HG02973 (cell line): ENCODE results near the gene UBXN6.

Experiments used
- ATAC-seq: cut with Tn5 transposase; IDR thresholded peaks from one replicate; pipeline ENCODE4 v1.9.1; 2021; ENCODE audit warnings: moderate library complexity; ENCODE audit not compliant: unreplicated experiment

The UBXN6 gene

DNA sequence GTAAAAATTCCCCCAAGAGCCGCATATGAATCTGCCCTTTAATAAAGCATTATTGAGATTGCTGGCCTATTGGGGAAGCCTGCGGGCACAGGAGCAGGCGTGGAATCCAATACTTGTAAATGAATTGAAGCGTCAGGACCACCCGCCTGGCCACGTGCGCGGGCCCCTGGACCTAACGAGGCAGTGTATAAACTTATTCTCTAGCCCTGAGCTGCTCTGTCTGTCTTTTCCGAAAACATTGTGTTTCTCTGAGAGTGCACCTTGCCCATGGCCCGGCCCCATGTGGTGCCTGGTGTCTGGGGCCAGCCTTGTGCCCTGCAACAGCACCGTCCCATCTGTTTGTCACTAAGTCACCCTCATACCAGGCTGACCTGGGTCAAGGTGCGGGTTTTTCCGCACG is 14.4 kb downstream of the UBXN6 start:
- ATAC-seq = no peak

DNA sequence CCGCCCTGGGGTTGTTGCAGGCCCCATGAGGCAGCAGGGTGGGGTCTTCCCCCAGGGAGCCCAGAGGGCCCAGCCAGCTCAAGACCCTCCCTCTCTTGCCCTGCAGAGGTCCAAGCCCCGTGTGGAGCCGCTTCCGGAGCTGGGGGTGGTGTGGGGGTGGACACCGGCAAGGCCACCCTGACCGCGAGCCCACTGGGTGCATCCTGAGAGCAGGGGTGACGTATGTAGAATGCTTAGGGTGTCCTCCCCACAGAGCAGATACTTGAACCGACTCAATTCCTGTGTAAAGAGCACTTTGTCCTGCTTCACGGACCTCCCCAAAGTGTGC is 14.8 kb downstream of the UBXN6 start:
- no peak for ATAC-seq

DNA sequence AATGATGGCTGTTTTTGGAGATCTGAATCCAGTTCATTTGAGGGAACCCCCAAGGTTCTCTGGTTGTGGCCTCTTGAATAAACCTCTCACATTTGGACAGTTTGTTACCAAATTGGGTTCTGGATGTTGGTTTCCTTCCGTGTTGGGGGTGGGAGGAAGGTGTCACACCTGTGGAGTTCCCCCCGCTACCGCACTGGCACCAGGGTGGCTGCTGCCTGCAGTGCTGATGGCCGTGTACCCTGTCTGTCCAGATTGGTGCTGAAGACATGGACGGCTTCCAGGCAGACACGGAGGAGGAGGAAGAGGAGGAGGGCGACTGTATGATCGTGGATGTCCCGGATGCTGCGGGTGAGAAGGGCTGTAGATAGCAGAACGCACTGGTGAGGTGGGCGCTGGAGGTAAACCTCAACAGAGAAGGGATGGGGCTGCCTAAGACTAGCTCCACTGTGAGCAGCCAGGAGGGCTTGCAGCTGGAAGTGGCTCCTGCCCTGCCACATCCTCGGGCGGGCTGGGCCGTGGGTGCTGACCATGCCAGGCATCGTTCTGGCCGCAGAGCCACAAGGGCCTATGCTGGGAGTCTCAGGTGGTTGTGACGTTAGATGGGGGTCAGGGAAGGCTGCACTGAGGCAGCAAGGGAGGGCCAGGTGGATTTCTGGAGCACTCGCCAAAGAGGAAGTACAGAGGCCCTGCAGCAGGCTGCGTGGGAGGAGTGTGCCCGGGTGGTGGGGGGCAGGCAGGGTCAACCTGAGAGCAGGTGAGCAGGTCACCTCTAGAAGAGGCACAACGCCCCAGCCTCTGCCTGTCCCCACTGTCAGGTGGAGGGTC is 15.4 kb downstream of the UBXN6 start:
- no peak for ATAC-seq

DNA sequence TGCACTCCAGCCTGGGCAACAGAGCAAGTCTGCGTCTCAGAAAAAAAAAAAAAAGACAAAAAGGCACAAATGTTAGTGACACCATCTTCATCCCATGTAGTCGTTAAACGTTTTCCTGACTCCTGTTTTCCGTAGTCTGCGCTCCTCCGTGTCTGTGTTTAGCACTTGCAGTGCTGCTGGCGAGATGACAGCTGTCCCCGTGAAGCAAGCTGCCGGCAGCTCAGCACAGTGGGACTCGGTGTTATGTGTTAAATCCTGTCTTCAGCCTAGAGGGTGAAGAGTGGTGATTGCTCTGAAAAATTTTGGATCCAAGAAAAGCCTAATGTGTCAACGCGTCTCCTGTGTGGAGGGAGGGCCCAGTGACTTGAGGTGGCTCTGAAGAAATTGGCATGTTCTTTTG is 18.4 kb downstream of the UBXN6 start:
- no peak for ATAC-seq

DNA sequence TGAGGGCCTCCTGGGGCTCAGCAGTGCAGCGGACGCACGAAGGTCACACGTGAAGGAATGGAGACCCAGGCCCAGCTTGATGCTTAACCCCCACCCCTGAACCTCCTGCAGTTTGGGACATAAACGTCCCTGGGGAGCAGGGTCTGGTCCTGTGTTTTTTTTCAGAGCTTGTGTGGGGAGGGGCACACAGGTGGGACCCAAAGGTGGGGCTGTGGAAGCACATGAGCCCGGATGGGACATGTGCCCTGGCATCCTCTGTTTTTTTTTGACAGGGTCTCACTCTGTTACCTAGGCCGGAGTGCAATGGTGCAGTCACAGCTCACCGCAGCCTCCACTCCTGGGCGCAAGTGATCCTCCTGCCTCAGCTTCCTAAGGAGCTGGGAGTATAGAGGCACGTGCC is 20.5 kb downstream of the UBXN6 start:
- ATAC-seq = no peak

DNA sequence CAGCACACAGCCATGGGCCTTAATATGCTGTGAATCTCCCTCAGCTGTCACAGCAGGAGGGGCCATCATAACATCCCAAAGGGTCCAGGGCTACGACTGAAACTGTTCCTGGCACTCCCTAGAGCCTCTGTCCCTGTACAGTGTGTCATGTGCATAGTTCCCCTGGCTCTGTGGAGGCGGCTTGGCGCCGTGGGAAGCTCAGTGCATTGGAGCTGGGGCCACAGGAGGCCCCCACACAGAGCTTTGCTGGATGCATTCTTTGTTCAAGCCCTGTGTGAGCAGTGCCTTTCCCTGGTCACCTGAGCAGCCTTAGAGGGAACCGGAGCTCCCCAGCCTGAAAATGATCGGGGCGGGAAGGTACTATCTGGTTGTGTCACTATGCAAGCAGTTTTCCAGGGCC is 21.4 kb downstream of the UBXN6 start:
- no peak for ATAC-seq

GRCh38 chr19:4434391-4434790 is 23.2 kb downstream of the UBXN6 start:
- no peak for ATAC-seq

- no peak for ATAC-seq
Measured at GRCh38 chr19:4432918-4433506, 24.6 kb downstream of the UBXN6 start.

DNA sequence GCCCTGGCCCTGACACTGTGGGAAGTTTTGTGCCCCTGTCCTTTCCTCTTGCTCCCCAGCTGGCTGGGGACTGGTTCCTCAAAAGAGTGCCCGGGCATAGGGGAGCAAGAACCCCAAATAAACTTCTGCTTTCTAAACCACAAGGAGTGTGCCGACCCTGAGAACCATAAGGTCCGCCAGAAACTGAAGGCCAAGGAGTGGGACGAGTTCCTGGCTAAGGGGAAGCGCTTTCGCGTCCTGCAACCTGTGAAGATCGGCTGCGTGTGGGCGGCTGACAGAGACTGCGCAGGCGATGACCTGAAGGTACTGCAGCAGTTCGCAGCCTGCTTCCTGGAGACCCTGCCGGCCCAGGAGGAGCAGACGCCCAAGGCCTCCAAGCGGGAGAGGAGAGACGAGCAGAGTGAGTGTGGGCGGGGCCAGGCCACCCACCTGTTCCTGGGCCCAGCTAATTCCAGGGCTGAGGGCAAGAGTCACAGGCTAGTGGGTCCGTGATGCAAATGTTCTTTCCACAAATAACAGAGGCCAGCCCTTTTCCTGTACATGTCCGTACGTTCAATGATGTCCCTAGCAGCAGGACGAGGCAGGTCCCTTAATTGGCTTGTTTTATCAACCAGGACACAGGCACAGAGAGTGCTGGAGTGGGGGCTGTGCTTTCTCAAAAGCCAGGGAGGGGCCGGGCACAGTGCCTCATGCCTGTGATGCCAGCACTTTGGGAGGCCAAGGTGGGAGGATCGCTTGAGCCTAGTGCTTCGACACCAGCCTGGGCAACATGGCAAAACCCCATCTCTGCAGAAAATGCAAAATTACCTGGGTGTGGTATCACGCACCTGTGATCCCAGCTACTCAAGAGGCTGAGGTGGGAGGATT is 25.6 kb downstream of the UBXN6 start:
- no peak for ATAC-seq

- ATAC-seq = no peak
Measured at GRCh38 chr19:4431296-4431695, 26.3 kb downstream of the UBXN6 start.

DNA sequence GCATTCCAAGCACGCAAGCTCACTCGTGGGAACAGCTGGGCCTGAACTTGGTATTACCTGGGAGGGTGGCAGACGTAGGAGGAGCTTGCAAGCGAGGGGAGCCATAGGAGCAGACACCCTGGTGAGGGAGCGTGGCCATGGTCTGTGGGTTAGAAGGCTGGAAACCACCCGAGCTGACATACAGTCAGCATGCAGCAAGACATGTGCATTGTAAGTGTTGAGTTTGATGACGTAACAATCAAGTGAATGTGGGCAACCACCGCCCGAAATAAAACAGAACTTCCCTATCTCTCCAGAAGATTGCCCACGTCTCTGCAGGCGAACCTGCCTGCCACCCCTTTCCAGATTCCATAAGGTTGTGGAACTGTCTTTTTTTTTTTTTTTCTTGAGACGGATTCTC is 26.8 kb downstream of the UBXN6 start:
- ATAC-seq = no peak

DNA sequence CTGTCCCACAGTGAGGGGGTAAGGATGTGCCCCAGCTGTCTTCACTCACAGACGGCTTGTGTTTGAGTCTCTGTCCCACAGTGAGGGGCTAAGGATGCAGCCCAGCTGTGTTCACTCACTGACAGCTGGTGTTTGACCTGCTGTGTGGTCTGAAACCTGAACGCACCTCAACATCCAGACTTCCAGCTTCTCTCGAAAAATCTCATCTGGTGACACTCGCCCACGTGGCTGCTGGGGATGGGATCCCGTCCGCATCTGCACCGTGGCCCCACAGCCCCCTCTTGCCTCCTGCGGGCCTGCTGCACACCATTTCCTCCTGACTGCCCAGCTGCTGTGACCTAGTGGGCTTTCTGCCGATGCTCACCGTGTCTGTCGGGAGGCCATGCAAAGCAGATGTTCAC is 27.8 kb downstream of the UBXN6 start:
- ATAC-seq = no peak

DNA sequence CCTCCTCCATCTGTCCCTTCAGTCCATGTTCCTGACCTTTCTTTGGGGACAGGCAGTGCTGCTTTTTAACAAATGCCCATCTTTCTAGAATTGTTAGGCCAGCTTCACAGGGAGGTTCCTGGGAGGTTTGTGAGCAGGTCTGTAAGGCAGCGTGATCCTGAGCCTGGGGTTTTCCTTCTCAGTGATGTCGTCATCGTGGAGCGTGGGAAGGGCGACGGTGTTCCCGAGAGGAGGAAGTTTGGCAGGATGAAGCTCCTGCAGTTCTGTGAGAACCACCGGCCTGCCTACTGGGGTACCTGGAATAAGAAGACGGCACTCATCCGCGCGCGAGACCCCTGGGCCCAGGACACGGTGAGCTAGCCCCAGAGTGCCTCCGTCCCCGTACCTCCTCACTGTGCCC is 28.3 kb downstream of the UBXN6 start:
- no peak for ATAC-seq

DNA sequence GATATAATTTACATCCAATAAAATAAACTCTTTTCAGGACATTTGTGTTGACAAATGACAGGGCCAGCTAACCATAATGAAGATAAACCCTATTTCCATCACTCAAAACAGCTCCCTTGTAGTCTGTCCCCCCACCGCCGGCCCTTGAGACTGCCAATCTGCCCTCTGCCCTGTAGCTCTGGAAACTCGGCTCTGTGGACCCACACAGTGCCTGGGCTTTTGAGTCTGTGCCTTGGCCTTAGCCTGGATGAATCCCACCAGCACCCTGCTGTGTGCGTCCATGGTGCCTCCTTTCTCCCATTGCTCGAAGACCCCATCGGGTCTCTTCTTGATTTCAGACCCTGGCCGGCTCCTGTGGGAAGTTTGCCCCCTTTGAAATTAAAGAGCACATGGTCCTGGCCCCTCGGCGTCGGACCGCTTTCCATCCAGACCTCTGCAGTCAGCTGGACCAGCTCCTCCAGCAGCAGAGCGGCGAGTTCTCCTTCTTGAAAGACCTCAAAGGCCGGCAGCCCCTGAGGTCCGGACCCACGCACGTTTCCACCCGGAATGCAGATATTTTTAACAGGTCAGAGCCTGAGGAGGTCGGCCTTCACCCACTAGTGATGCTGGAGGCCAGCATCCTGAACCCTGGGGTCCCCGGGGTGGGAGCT is 29.1 kb downstream of the UBXN6 start:
- ATAC-seq = no peak

- ATAC-seq = no peak
Measured at GRCh38 chr19:4425537-4425936, 32.1 kb downstream of the UBXN6 start.

GRCh38 chr19:4423416-4424126 is 34.0 kb downstream of the UBXN6 start:
- no peak for ATAC-seq

GRCh38 chr19:4416268-4416667 is 41.3 kb downstream of the UBXN6 start:
- no peak for ATAC-seq

- no peak for ATAC-seq
Measured at GRCh38 chr19:4415352-4415751, 42.2 kb downstream of the UBXN6 start.

DNA sequence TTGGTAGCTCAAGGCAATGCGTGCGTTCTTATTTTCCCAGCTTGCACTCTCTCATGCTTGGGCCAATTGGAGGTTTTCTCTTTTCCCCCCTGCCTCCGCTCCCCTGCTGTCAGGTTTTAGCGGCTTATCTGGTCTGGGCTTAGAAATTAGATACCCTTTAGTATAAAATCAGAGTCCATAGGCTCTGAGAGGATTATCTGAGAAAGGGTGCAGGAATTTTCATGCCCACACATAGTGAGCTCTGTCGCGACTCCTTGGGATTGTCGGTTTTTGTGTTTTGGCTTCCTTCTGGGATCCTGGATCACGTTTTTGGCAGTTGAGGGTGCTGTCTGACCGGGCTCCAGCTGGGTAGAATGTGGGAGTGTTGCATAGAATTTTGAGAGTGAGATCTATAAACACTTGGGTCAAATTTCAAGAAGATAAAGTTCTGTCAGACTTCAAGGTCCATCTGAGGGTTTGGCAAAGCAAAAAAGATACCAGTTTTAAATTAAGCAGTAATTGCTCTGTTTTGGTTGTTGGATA is 42.7 kb downstream of the UBXN6 start:
- no peak for ATAC-seq

- ATAC-seq = no peak
Measured at GRCh38 chr19:4414144-4414799, 43.3 kb downstream of the UBXN6 start.
